Astrocyte of the cerebellum (primary cell): ENCODE data around the gene VMAC.

Experiments used
- DNase-seq: peaks from one replicate; pipeline ENCODE4 v3.0.0-alpha.2; 2011; ENCODE audit warnings: low read depth
- H3K4me3 ChIP-seq: 2 replicates; pipeline ENCODE4 v1.5.1; 2011; ENCODE audit warnings: mild to moderate bottlenecking, low read depth, low read length, moderate library complexity
- CTCF ChIP-seq: IDR thresholded peaks from 2 replicates; pipeline ENCODE4 v1.5.1; 2012; ENCODE audit warnings: low read length, low read depth, moderate library complexity, mild to moderate bottlenecking; ENCODE audit errors: missing control alignments
- in situ Hi-C: cut with HindIII; loops from 2 replicates; pipeline ENCODE4 v1.10.0; 2017; ENCODE audit warnings: low sequenced_read_pairs

VMAC gene

GRCh38 chr19:5908773-5909442, 4.2 kb downstream of the VMAC start:
- no peak overlapping the region for H3K4me3 ChIP-seq
- no peak for DNase-seq
- no peak for TF ChIP-seq CTCF
- in situ Hi-C loops = no loop called here

GRCh38 chr19:5910638-5910907, 5.9 kb downstream of the VMAC start:
- no peak for TF ChIP-seq CTCF
- H3K4me3 ChIP-seq = no peak overlapping the region
- no peak for DNase-seq
- in situ Hi-C loops = no loop called here

GRCh38 chr19:5911366-5911765, 6.7 kb downstream of the VMAC start:
- no peak for TF ChIP-seq CTCF
- no peak overlapping the region for H3K4me3 ChIP-seq
- no peak for DNase-seq
- in situ Hi-C loops = no loop called here

- in situ Hi-C loops = no loop called here
Measured at GRCh38 chr19:5913739-5914357, 9.2 kb downstream of the VMAC start, which contains the start of gene CAPS. TSS of gene CAPS (plus strand) at chr19:5914254. CDS start at chr19:5914407, 153 bp downstream.

GRCh38 chr19:5914358-5914774, 9.7 kb downstream of the VMAC start:
- TF ChIP-seq CTCF = no peak
- in situ Hi-C loops = no loop called here

More at GRCh38 chr19:5913739-5914357, 9.2 kb downstream of the VMAC start, which contains the start of gene CAPS:
- TF ChIP-seq CTCF = no peak
- no peak for DNase-seq
- H3K4me3 ChIP-seq = no peak within 1 kb of the TSS

GRCh38 chr19:5914946-5915781, 10.5 kb downstream of the VMAC start:
- DNase-seq = no peak
- in situ Hi-C loops = no loop called here
- no peak overlapping the region for H3K4me3 ChIP-seq
- TF ChIP-seq CTCF = no peak

More at GRCh38 chr19:5914358-5914774, 9.7 kb downstream of the VMAC start:
- no peak for DNase-seq
- no peak overlapping the region for H3K4me3 ChIP-seq
